ENCODE results near the gene COPS9. TPM values are rescaled to one million over a fixed set of nuclear protein-coding genes. Genes with fewer than 3 reads are reported as not detected.

COPS9 gene
- total and polyA plus RNA-seq, 2 experiments from 2014 or later: 91.7 to 629 TPM

DNA sequence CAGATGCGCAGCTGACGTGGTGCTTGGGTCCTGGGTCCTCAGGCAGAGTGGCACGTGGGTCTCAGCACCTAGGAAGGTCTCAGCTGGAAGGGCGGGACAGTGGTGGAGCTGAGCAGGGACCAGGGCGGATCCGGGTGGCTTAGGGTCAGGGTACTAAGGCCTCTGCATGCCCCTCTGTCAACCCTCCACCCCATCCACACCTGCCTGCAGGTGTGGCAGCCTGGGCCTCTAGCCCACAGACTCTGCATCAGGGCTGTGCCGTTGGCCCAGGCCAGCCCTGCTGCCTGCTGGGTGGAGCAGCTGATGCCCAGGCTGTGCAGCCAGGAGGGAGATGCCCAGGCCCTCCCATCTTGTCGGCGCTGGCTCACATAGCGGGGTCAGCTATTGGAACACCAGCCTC lies 28.9 kb upstream of the COPS9 start:
- DNase-seq (ENCODE audit: low spot score): no peak

DNA sequence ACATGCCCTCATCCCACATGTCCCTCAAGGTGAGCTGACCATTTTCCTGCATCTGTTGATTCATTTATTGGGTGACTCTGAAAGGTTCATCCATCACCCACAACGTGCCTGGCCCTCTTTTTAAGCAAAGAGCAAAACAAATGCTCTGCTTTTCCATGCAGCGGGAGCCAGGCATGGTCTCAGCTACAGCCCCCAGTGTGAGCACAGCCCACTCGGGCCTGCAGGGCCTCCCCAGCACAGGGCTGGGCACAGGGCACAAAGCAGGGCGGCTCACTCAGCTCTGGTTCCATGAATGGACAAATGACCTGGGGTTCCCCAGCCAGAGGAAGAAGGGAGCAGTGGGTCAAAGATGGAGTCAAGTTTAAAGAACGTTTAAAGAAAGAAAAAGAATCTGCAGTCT lies 28.5 kb upstream of the COPS9 start:
- Histone ChIP-seq H3K27ac (ENCODE audit: low read depth) (no peak overlapping the region), H3K4me3 (no peak overlapping the region), H3K4me1 (ENCODE audit: insufficient read depth) (no peaks in the 10 kb centered on the region), H3K36me3 (ENCODE audit: insufficient read depth) (no peaks in the 10 kb centered on the region), H3K79me2 (replicated peaks; ENCODE audit: insufficient read depth) (no peaks in the 10 kb centered on the region), H3F3A (replicated peaks; ENCODE audit: low read depth) (peaks cover 7% of the 10 kb centered on the region), H3K9me2 (ENCODE audit: insufficient read depth) (no peaks in the 10 kb centered on the region), H2AFZ (no peak overlapping the region), H4K20me1 (replicated peaks; ENCODE audit: insufficient read depth) (no peaks in the 10 kb centered on the region), H3K27me3 (ENCODE audit: insufficient read depth) (no peaks in the 10 kb centered on the region), H3K4me2 (no peak overlapping the region)
- Mint-ChIP-seq H3K9me3 (peaks cover 5% of the 10 kb centered on the region), H3K4me3 (no peak overlapping the region), H3K27me3 (ENCODE audit: insufficient read depth, low read depth, poor library complexity) (peaks cover 8% of the 10 kb centered on the region), H3K36me3 (ENCODE audit: low read depth) (no peaks in the 10 kb centered on the region), H3K27ac (no peak overlapping the region), H3K4me1 (no peaks in the 10 kb centered on the region)
- TF ChIP-seq POLR2AphosphoS5 (IDR thresholded peaks at IDR 0.05; ENCODE audit: low read depth) (no peak), STAT1 (IDR thresholded peaks at IDR 0.05; ENCODE audit: unreplicated experiment) (no peak), ZNF331 (CRISPR knock-in tag; IDR thresholded peaks at IDR 0.05; ENCODE audit: low read depth) (no peak), JUNB (IDR thresholded peaks at IDR 0.05; ENCODE audit: unreplicated experiment) (no peak), EZH2phosphoT487 (IDR thresholded peaks at IDR 0.05; ENCODE audit: unreplicated experiment) (no peak), EZH2 (IDR thresholded peaks at IDR 0.05; ENCODE audit: low read depth, unreplicated experiment) (no peak)
- TF ChIP-seq, protein P1, sequence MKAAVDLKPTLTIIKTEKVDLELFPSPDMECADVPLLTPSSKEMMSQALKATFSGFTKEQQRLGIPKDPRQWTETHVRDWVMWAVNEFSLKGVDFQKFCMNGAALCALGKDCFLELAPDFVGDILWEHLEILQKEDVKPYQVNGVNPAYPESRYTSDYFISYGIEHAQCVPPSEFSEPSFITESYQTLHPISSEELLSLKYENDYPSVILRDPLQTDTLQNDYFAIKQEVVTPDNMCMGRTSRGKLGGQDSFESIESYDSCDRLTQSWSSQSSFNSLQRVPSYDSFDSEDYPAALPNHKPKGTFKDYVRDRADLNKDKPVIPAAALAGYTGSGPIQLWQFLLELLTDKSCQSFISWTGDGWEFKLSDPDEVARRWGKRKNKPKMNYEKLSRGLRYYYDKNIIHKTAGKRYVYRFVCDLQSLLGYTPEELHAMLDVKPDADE (IDR thresholded peaks at IDR 0.05): no peak
- ATAC-seq (no peak), DNase-seq (ENCODE audit: low spot score) (no peak)

More for the DNA sequence above, 28.9 kb upstream of the COPS9 start:
- Histone ChIP-seq H2AFZ (no peak overlapping the region), H4K20me1 (replicated peaks; ENCODE audit: insufficient read depth) (no peaks in the 10 kb centered on the region), H3K4me2 (no peak overlapping the region), H3K79me2 (replicated peaks; ENCODE audit: insufficient read depth) (no peaks in the 10 kb centered on the region), H3K36me3 (ENCODE audit: insufficient read depth) (no peaks in the 10 kb centered on the region), H3K9me2 (ENCODE audit: insufficient read depth) (no peaks in the 10 kb centered on the region), H3F3A (replicated peaks; ENCODE audit: low read depth) (peaks cover 7% of the 10 kb centered on the region), H3K4me1 (ENCODE audit: insufficient read depth) (no peaks in the 10 kb centered on the region), H3K4me3 (no peak overlapping the region), H3K27me3 (ENCODE audit: insufficient read depth) (no peaks in the 10 kb centered on the region), H3K27ac (ENCODE audit: low read depth) (no peak overlapping the region)
- TF ChIP-seq CREB1 (CRISPR knock-in tag; IDR thresholded peaks at IDR 0.05; ENCODE audit: low read depth): no peak
- TF ChIP-seq, protein P1 (IDR thresholded peaks at IDR 0.05): no peak
- TF ChIP-seq NANOG (IDR thresholded peaks at IDR 0.05; ENCODE audit: borderline replicate concordance): no peak
- no peak for ATAC-seq
- no peaks in the 10 kb centered on the region for H3K36me3 Mint-ChIP-seq (ENCODE audit: low read depth)
- no peak overlapping the region for H3K4me3 Mint-ChIP-seq
- peaks cover 8% of the 10 kb centered on the region for H3K27me3 Mint-ChIP-seq (ENCODE audit: insufficient read depth, low read depth, poor library complexity)
- no peaks in the 10 kb centered on the region for H3K4me1 Mint-ChIP-seq
- H3K27ac Mint-ChIP-seq: no peak overlapping the region
- peaks cover 5% of the 10 kb centered on the region for H3K9me3 Mint-ChIP-seq

Measured in GM23338 (cell line).